SK-N-SH treated with all-trans-retinoic acid at 6 μM for 48 hours (cell line): Measurements from ENCODE around the gene SEMA4D.

Source experiments
- ARNTL ChIP-seq: fragments of 450-650 bp; formaldehyde crosslinking; IDR thresholded peaks from 2 replicates; pipeline ENCODE4 v1.5.0; 2020; ENCODE audit warnings: low read depth, mild to moderate bottlenecking, moderate library complexity, borderline replicate concordance
- BACH2 ChIP-seq: fragments of 250-450 bp; sonication (Bioruptor Pico); IDR thresholded peaks from 2 replicates; pipeline ENCODE4 v1.9.0; 2021; ENCODE audit warnings: mild to moderate bottlenecking, borderline replicate concordance
- CREB5 ChIP-seq: fragments of 250-450 bp; sonication (Bioruptor Pico); IDR thresholded peaks from 2 replicates; pipeline ENCODE4 v1.5.1; 2020; ENCODE audit warnings: low read depth, mild to moderate bottlenecking, moderate library complexity
- CSDC2 ChIP-seq: fragments of 250-450 bp; sonication (Bioruptor Pico); IDR thresholded peaks from 2 replicates; pipeline ENCODE4 v1.5.0; 2020; ENCODE audit warnings: mild to moderate bottlenecking, moderate library complexity
- CSRNP3 ChIP-seq: fragments of 250-450 bp; sonication (Bioruptor Pico); IDR thresholded peaks from 2 replicates; pipeline ENCODE4 v1.5.1; 2021; ENCODE audit warnings: mild to moderate bottlenecking, moderate library complexity
- GLIS3 ChIP-seq: fragments of 250-450 bp; sonication (Bioruptor Pico); IDR thresholded peaks from 2 replicates; pipeline ENCODE4 v1.5.0; 2020; ENCODE audit warnings: mild to moderate bottlenecking, moderate library complexity
- OSR1 ChIP-seq: fragments of 250-450 bp; sonication (Bioruptor Pico); IDR thresholded peaks from 2 replicates; pipeline ENCODE4 v1.8.0; 2022; ENCODE audit warnings: moderate library complexity, mild to moderate bottlenecking, inconsistent platforms
- PATZ1 ChIP-seq: fragments of 250-450 bp; sonication (Bioruptor Pico); IDR thresholded peaks from 2 replicates; pipeline ENCODE4 v1.8.0; 2020; ENCODE audit warnings: mild to moderate bottlenecking, moderate library complexity, borderline replicate concordance
- PPARA ChIP-seq: fragments of 250-450 bp; sonication (Bioruptor Pico); IDR thresholded peaks from 2 replicates; pipeline ENCODE4 v1.5.0; 2020; ENCODE audit warnings: mild to moderate bottlenecking, borderline replicate concordance
- RARB ChIP-seq: fragments of 250-450 bp; sonication (Bioruptor Pico); IDR thresholded peaks from 2 replicates; pipeline ENCODE4 v1.8.0; 2021; ENCODE audit warnings: mild to moderate bottlenecking, moderate library complexity
- TCF4 ChIP-seq: fragments of 250-450 bp; sonication (Bioruptor Pico); IDR thresholded peaks from 2 replicates; pipeline ENCODE4 v1.8.0; 2021; ENCODE audit warnings: mild to moderate bottlenecking, moderate library complexity, borderline replicate concordance
- TSHZ2 ChIP-seq: fragments of 250-450 bp; sonication (Bioruptor Pico); IDR thresholded peaks from 2 replicates; pipeline ENCODE4 v1.5.0; 2020; ENCODE audit warnings: mild to moderate bottlenecking, moderate library complexity
- ZC3H10 ChIP-seq: fragments of 250-450 bp; sonication (Bioruptor Pico); IDR thresholded peaks from 2 replicates; pipeline ENCODE4 v1.5.1; 2021; ENCODE audit warnings: mild to moderate bottlenecking, moderate library complexity
- ZNF8 ChIP-seq: fragments of 450-650 bp; formaldehyde crosslinking; IDR thresholded peaks from 2 replicates; pipeline ENCODE4 v1.5.0; 2020; ENCODE audit warnings: mild to moderate bottlenecking, moderate library complexity

- no peak for TF ChIP-seq TSHZ2 (CRISPR knock-in tag)
- TF ChIP-seq PATZ1 (CRISPR knock-in tag) = no peak
- TF ChIP-seq RARB (CRISPR knock-in tag) = no peak
- no peak for TF ChIP-seq CREB5
- TF ChIP-seq CSDC2 (CRISPR knock-in tag) = no peak
- TF ChIP-seq ZNF8 = no peak
- TF ChIP-seq TCF4 (CRISPR knock-in tag) = no peak
- TF ChIP-seq GLIS3 = no peak
- TF ChIP-seq OSR1 = no peak
- TF ChIP-seq ZC3H10 (CRISPR knock-in tag) = no peak
- no peak for TF ChIP-seq BACH2
- TF ChIP-seq ARNTL = no peak
- TF ChIP-seq PPARA (CRISPR knock-in tag) = no peak
- no peak for TF ChIP-seq CSRNP3 (CRISPR knock-in tag)
Measured at GRCh38 chr9:89448821-89449220, 49.1 kb downstream of the SEMA4D start.
